Glutamatergic neuron (in vitro differentiated cells): ENCODE measurements around the gene ASCL1. TPM values are rescaled to one million over a fixed set of nuclear protein-coding genes. Genes with fewer than 3 reads are reported as not detected.

Experiments
- DNase-seq: peaks from one replicate; pipeline ENCODE4 v3.0.0; 2022
- H3K27ac Mint-ChIP-seq: one replicate; pipeline ENCODE4 v1.8.0; 2020; ENCODE audit warnings: mild to moderate bottlenecking, mixed read lengths, inconsistent platforms; ENCODE audit not compliant: unreplicated experiment
- H3K27me3 Mint-ChIP-seq: one replicate; pipeline ENCODE4 v1.8.0; 2020; ENCODE audit warnings: mild to moderate bottlenecking, moderate library complexity, mixed read lengths, inconsistent platforms; ENCODE audit not compliant: unreplicated experiment
- H3K36me3 Mint-ChIP-seq: one replicate; pipeline ENCODE4 v1.8.0; 2020; ENCODE audit warnings: mild to moderate bottlenecking, mixed read lengths, inconsistent platforms; ENCODE audit not compliant: unreplicated experiment
- H3K4me1 Mint-ChIP-seq: one replicate; pipeline ENCODE4 v1.8.0; 2020; ENCODE audit warnings: mild to moderate bottlenecking, low read depth, mixed read lengths, inconsistent platforms; ENCODE audit not compliant: unreplicated experiment
- H3K4me3 Mint-ChIP-seq: one replicate; pipeline ENCODE4 v1.8.0; 2020; ENCODE audit warnings: mild to moderate bottlenecking, mixed read lengths, inconsistent platforms; ENCODE audit not compliant: unreplicated experiment
- H3K9me3 Mint-ChIP-seq: one replicate; pipeline ENCODE4 v1.8.0; 2020; ENCODE audit warnings: mild to moderate bottlenecking, moderate library complexity, mixed read lengths, inconsistent platforms; ENCODE audit not compliant: unreplicated experiment
- long read RNA-seq: library from polyadenylated mRNA; unstranded; transcript quantifications from one replicate; pipeline ENCODE4 v2.0.0, GENCODE V29; 2020; ENCODE audit not compliant: unreplicated experiment
- total RNA-seq: library from RNA; stranded (reverse); fragmentation: NEBNext Ultra II Directional; extraction: Animal tissue kit (Norgen Biotek cat#: 25700); gene quantifications from one replicate; pipeline ENCODE4 v1.2.1, GENCODE V29; 2021; ENCODE audit not compliant: unreplicated experiment
- TF ChIP-seq, protein P1 (sequence below): fragments of 200-600 bp; sonication (generic); IDR thresholded peaks from one replicate; pipeline ENCODE4 v1.5.0; 2021; ENCODE audit not compliant: partially characterized antibody, unreplicated experiment

Gene ASCL1
- total RNA-seq = not detected
- long read RNA-seq = 0 reads

DNA sequence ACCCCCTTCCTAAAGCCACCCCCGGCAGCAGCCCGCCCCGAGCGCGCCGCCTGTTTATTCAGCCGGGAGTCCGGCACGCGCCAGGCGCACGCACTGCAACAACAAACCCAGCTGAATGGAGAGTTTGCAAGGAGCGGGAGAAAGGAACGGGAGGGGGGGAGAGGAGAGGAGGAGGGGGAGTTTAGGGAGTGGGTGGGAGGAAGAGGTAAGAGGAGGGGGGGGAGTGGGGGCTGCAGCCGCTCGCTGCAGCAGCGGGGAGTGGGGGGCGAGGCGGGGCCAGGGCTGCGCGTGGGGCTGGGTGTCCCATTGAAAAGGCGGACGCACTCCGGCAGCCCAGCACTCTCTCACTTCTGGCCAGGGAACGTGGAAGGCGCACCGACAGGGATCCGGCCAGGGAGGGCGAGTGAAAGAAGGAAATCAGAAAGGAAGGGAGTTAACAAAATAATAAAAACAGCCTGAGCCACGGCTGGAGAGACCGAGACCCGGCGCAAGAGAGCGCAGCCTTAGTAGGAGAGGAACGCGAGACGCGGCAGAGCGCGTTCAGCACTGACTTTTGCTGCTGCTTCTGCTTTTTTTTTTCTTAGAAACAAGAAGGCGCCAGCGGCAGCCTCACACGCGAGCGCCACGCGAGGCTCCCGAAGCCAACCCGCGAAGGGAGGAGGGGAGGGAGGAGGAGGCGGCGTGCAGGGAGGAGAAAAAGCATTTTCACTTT lies at the start of gene ASCL1:
TSS of gene ASCL1 (plus strand) at position 336 of the 712 bp plus-strand sequence. CDS start 571 bp downstream, outside the sequence.
- peak within 1 kb of the TSS; percentile 30 for H3K27ac Mint-ChIP-seq

DNA sequence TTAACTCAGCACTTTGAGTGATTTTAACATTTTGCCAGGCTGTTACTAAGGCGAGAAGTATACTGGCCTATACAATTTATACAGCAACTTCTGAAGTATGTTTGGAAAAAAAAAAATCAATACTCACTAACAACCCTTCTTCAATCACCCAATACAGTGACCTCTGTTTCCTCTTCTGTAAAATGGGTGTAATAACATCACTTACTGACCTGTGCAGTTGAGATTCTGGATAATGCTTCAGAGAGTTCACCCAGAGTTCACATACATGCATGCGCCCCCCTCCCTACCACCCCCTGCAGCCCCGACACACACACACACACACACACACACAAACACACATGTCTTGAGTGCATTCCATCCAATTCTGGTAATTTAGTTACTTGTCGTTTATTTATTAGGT lies 49.6 kb upstream of the ASCL1 start:
- DNase-seq = no peak
- no peaks in the 10 kb centered on the region for H3K4me1 Mint-ChIP-seq
- H3K4me3 Mint-ChIP-seq = no peak overlapping the region
- no peaks in the 10 kb centered on the region for H3K9me3 Mint-ChIP-seq
- H3K36me3 Mint-ChIP-seq = no peaks in the 10 kb centered on the region
- no peaks in the 10 kb centered on the region for H3K27me3 Mint-ChIP-seq
- H3K27ac Mint-ChIP-seq = no peak overlapping the region
- TF ChIP-seq, protein P1, sequence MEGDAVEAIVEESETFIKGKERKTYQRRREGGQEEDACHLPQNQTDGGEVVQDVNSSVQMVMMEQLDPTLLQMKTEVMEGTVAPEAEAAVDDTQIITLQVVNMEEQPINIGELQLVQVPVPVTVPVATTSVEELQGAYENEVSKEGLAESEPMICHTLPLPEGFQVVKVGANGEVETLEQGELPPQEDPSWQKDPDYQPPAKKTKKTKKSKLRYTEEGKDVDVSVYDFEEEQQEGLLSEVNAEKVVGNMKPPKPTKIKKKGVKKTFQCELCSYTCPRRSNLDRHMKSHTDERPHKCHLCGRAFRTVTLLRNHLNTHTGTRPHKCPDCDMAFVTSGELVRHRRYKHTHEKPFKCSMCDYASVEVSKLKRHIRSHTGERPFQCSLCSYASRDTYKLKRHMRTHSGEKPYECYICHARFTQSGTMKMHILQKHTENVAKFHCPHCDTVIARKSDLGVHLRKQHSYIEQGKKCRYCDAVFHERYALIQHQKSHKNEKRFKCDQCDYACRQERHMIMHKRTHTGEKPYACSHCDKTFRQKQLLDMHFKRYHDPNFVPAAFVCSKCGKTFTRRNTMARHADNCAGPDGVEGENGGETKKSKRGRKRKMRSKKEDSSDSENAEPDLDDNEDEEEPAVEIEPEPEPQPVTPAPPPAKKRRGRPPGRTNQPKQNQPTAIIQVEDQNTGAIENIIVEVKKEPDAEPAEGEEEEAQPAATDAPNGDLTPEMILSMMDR = no peak

More for the DNA sequence above, at the start of gene ASCL1:
- Mint-ChIP-seq H3K4me3 (peak within 1 kb of the TSS; percentile 96), H3K4me1 (peaks cover 10% of the 10 kb centered on the region), H3K36me3 (no peaks in the 10 kb centered on the region), H3K9me3 (peaks cover 14% of the 10 kb centered on the region), H3K27me3 (peaks cover 38% of the 10 kb centered on the region)
- TF ChIP-seq, protein P1 = no peak
- DNase-seq = peak; percentile 55

DNA sequence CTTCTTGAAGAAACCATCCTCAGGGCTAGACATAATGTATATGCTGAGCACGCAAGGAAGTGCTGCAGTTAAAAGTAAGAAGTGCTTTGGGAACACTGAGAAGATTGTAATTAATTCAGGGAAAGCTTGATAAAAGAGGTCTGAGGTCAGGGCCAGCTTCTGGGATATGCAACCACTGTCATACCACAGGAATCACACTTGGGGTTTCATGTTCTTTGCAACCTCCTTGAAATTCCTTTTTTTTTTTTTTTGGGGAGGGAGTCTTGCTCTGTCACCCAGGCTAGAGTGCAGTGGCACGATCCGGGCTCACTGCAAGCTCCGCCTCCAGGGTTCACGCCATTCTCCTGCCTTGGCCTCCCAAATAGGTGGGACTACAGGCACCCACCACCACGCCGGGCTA lies 47.3 kb upstream of the ASCL1 start:
- no peaks in the 10 kb centered on the region for H3K9me3 Mint-ChIP-seq
- H3K4me1 Mint-ChIP-seq = no peaks in the 10 kb centered on the region
- H3K27me3 Mint-ChIP-seq = no peaks in the 10 kb centered on the region
- DNase-seq = no peak
- H3K36me3 Mint-ChIP-seq = no peaks in the 10 kb centered on the region
- TF ChIP-seq, protein P1 = no peak
- H3K4me3 Mint-ChIP-seq = no peak overlapping the region
- H3K27ac Mint-ChIP-seq = no peak overlapping the region

DNA sequence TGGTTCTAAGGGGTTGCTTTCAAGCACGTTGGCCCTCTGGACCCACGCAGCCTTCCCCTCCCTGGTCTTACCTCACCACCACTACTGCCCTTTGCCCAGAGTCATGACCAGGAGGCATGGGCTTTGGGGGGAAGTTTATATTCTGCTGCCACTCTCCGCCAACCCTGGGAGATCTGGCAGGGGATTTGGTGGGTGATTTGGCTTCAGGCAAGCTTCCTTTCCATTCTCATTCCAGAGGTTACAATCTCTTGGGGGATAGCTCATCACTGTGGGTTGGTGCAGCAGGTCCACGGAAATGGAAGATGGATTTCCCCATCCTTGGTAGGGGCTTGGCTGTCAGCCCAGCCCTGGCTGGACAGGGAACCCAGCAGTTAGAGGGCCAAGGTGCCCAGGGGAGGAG lies 46.7 kb upstream of the ASCL1 start:
- no peak for DNase-seq
- TF ChIP-seq, protein P1 = no peak
- Mint-ChIP-seq H3K4me1 (no peaks in the 10 kb centered on the region), H3K4me3 (no peak overlapping the region), H3K9me3 (no peaks in the 10 kb centered on the region), H3K27ac (no peak overlapping the region), H3K36me3 (no peaks in the 10 kb centered on the region), H3K27me3 (no peaks in the 10 kb centered on the region)

DNA sequence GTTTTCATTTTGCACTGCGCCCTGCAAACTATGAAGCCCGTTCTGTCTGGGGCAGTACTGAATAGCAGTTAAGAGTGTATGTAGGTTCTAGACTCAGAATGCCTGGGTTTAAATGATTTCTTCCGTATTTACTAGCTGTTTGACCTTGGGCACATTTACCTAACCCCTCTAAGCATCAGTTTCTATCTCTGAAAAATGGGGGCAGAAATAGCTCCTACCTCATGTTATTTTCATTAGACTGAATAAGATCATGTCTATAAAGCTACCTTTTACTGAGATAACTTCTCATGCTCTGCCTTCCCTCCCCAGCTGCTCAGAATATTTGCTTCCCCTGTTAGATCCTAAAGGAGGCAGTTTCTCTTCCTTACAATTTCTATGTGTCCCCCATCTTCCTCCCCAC lies 46.2 kb upstream of the ASCL1 start:
- H3K36me3 Mint-ChIP-seq = no peaks in the 10 kb centered on the region
- no peak overlapping the region for H3K27ac Mint-ChIP-seq
- H3K27me3 Mint-ChIP-seq = no peaks in the 10 kb centered on the region
- no peak overlapping the region for H3K4me3 Mint-ChIP-seq
- no peaks in the 10 kb centered on the region for H3K9me3 Mint-ChIP-seq
- H3K4me1 Mint-ChIP-seq = no peaks in the 10 kb centered on the region
- DNase-seq = no peak
- TF ChIP-seq, protein P1 = no peak
